H9 (cell line): Measurements from ENCODE around the gene NT5DC3. TPM values are rescaled to one million over a fixed set of nuclear protein-coding genes. Genes with fewer than 3 reads are reported as not detected.

Source experiments
- DNase-seq: peaks from one replicate; pipeline ENCODE4 v3.0.0-alpha.2; 2017
- H2AFZ ChIP-seq: one replicate; pipeline ENCODE4 v1.6.1; 2013; ENCODE audit warnings: mild to moderate bottlenecking, low read length, control low read depth, moderate library complexity
- H2AK5ac ChIP-seq: 2 replicates; pipeline ENCODE4 v1.6.1; 2013; ENCODE audit warnings: low read length, control low read depth, mixed read lengths; ENCODE audit not compliant: insufficient read length
- H2BK120ac ChIP-seq: one replicate; pipeline ENCODE4 v1.6.1; 2013; ENCODE audit warnings: low read depth, mild to moderate bottlenecking, low read length, control low read depth, inconsistent platforms; ENCODE audit not compliant: poor library complexity, severe bottlenecking
- H2BK12ac ChIP-seq: 2 replicates; pipeline ENCODE4 v1.6.1; 2013; ENCODE audit warnings: low read length, control low read depth, mixed read lengths, low read depth; ENCODE audit not compliant: insufficient read length
- H2BK15ac ChIP-seq: 2 replicates; pipeline ENCODE4 v1.6.1; 2013; ENCODE audit warnings: low read depth, low read length, control low read depth
- H2BK20ac ChIP-seq: one replicate; pipeline ENCODE4 v1.6.1; 2013; ENCODE audit warnings: low read depth, mild to moderate bottlenecking, low read length, control low read depth, inconsistent platforms; ENCODE audit not compliant: poor library complexity, severe bottlenecking
- H2BK5ac ChIP-seq: 2 replicates; pipeline ENCODE4 v1.6.1; 2013; ENCODE audit warnings: low read length, control low read depth, mixed read lengths; ENCODE audit not compliant: insufficient read length
- H3K14ac ChIP-seq: 2 replicates; pipeline ENCODE4 v1.6.1; 2013; ENCODE audit warnings: low read length, control low read depth; ENCODE audit not compliant: insufficient read depth
- H3K18ac ChIP-seq: 2 replicates; pipeline ENCODE4 v1.6.1; 2013; ENCODE audit warnings: low read depth, mild to moderate bottlenecking, mixed read lengths, low read length, control low read depth; ENCODE audit not compliant: insufficient read length
- H3K23ac ChIP-seq: 2 replicates; pipeline ENCODE4 v1.6.1; 2013; ENCODE audit warnings: low read length, control low read depth, mixed read lengths, low read depth; ENCODE audit not compliant: insufficient read length
- H3K23me2 ChIP-seq: 2 replicates; pipeline ENCODE4 v1.6.1; 2013; ENCODE audit warnings: low read depth, mild to moderate bottlenecking, mixed read lengths, low read length, control low read depth; ENCODE audit not compliant: insufficient read length, poor library complexity, severe bottlenecking
- H3K27ac ChIP-seq: 2 replicates; pipeline ENCODE4 v1.5.1; 2013; ENCODE audit warnings: low read length, control low read depth, mixed read lengths, low read depth; ENCODE audit not compliant: insufficient read length
- H3K27me3 ChIP-seq: 2 replicates; pipeline ENCODE4 v1.6.1; 2013; ENCODE audit warnings: low read length, control low read depth, inconsistent platforms; ENCODE audit not compliant: insufficient read depth
- H3K4ac ChIP-seq: 2 replicates; pipeline ENCODE4 v1.6.1; 2013; ENCODE audit warnings: low read depth, mild to moderate bottlenecking, control low read depth, inconsistent platforms, low read length, moderate library complexity
- H3K4me1 ChIP-seq: 2 replicates; pipeline ENCODE4 v1.6.1; 2013; ENCODE audit warnings: low read length, control low read depth, inconsistent platforms; ENCODE audit not compliant: insufficient read depth
- H3K4me2 ChIP-seq: 2 replicates; pipeline ENCODE4 v1.6.1; 2013; ENCODE audit warnings: low read length, control low read depth, mixed read lengths; ENCODE audit not compliant: insufficient read length, insufficient read depth
- H3K56ac ChIP-seq: 2 replicates; pipeline ENCODE4 v1.6.1; 2013; ENCODE audit warnings: low read depth, mild to moderate bottlenecking, mixed read lengths, low read length, control low read depth; ENCODE audit not compliant: insufficient read length
- H3K79me1 ChIP-seq: 2 replicates; pipeline ENCODE4 v1.6.1; 2013; ENCODE audit warnings: low read depth, mild to moderate bottlenecking, moderate library complexity, low read length, control low read depth, inconsistent platforms; ENCODE audit not compliant: insufficient read depth, poor library complexity, severe bottlenecking
- H3K79me2 ChIP-seq: 2 replicates; pipeline ENCODE4 v1.6.1; 2013; ENCODE audit warnings: low read length, control low read depth, inconsistent platforms; ENCODE audit not compliant: insufficient read depth
- H3K9ac ChIP-seq: 2 replicates; pipeline ENCODE4 v1.6.1; 2013; ENCODE audit warnings: low read length, control low read depth, mixed read lengths; ENCODE audit not compliant: insufficient read length; ENCODE audit errors: extremely low read depth
- H3K9me3 ChIP-seq: one replicate; pipeline ENCODE4 v1.6.1; 2013; ENCODE audit warnings: low read depth, low read length, inconsistent platforms; ENCODE audit not compliant: control insufficient read depth
- H3T11ph ChIP-seq: one replicate; pipeline ENCODE4 v1.6.1; 2013; ENCODE audit warnings: mild to moderate bottlenecking, low read length, control low read depth, inconsistent platforms
- H4K20me1 ChIP-seq: one replicate; pipeline ENCODE4 v1.6.1; 2013; ENCODE audit not compliant: control insufficient read depth, insufficient read length, insufficient read depth
- H4K5ac ChIP-seq: 2 replicates; pipeline ENCODE4 v1.6.1; 2013; ENCODE audit warnings: low read depth, mild to moderate bottlenecking, mixed read lengths, low read length, control low read depth; ENCODE audit not compliant: insufficient read length
- H4K8ac ChIP-seq: replicated peaks from 2 replicates; pipeline ENCODE4 v1.6.1; 2013; ENCODE audit warnings: low read length, control low read depth, mixed read lengths, low read depth; ENCODE audit not compliant: insufficient read length
- H4K91ac ChIP-seq: 2 replicates; pipeline ENCODE4 v1.6.1; 2013; ENCODE audit warnings: low read depth, mild to moderate bottlenecking, moderate library complexity, mixed read lengths, low read length, control low read depth; ENCODE audit not compliant: insufficient read length
- H3K27ac Mint-ChIP-seq, 3 experiments: 2 replicates in 2 of 3; 3 replicates in 1 of 3; pipeline ENCODE4 v1.8.0; 2020 to 2021; ENCODE audit warnings: mixed read lengths in 3 of 3, mild to moderate bottlenecking in 1 of 3, moderate library complexity in 1 of 3
- H3K27me3 Mint-ChIP-seq: 2 replicates; pipeline ENCODE4 v1.8.0; 2021; ENCODE audit warnings: low read depth, mild to moderate bottlenecking, moderate library complexity, mixed read lengths
- H3K36me3 Mint-ChIP-seq, 3 experiments: 2 replicates in 2 of 3; 3 replicates in 1 of 3; pipeline ENCODE4 v1.8.0; 2020 to 2021; ENCODE audit warnings: low read depth in 3 of 3, mixed read lengths in 3 of 3; ENCODE audit not compliant: insufficient read depth in 1 of 3
- H3K4me1 Mint-ChIP-seq, 2 experiments: 2 replicates each; pipeline ENCODE4 v1.8.0; 2020; ENCODE audit warnings: mixed read lengths in 2 of 2
- H3K4me3 Mint-ChIP-seq, 2 experiments: 2 replicates in 1 of 2; 3 replicates in 1 of 2; pipeline ENCODE4 v1.8.0; 2020 to 2021; ENCODE audit warnings: mild to moderate bottlenecking in 2 of 2, mixed read lengths in 2 of 2, moderate library complexity in 1 of 2
- H3K9me3 Mint-ChIP-seq, 2 experiments: 2 replicates in 1 of 2; 3 replicates in 1 of 2; pipeline ENCODE4 v1.8.0; 2020; ENCODE audit warnings: mild to moderate bottlenecking in 2 of 2, mixed read lengths in 2 of 2, moderate library complexity in 1 of 2
- WGBS: extraction: QIAGEN DNeasy Blood & Tissue Kit; methylation state at CpG from one replicate; pipeline ENCODE4 v1.1.7; 2013; ENCODE audit warnings: missing lambda C conversion rate, low lambda C conversion rate, mixed read lengths; ENCODE audit not compliant: insufficient read length; ENCODE audit errors: extremely low coverage; 5-methylcytosine and 5-hydroxymethylcytosine counted together
- total RNA-seq: library from RNA; stranded (reverse); gene quantifications from 2 replicates; pipeline ENCODE4 v1.2.1, GENCODE V29; 2021
- TF ChIP-seq, protein P1 (sequence below): fragments of 200-600 bp; sonication (generic); conservative IDR thresholded peaks from 3 replicates; pipeline ENCODE4 v1.8.0; 2021; ENCODE audit warnings: antibody characterized with exemption, mild to moderate bottlenecking

Gene NT5DC3
- total RNA-seq, 1 experiment from 2014 or later: 13.6 TPM

DNA sequence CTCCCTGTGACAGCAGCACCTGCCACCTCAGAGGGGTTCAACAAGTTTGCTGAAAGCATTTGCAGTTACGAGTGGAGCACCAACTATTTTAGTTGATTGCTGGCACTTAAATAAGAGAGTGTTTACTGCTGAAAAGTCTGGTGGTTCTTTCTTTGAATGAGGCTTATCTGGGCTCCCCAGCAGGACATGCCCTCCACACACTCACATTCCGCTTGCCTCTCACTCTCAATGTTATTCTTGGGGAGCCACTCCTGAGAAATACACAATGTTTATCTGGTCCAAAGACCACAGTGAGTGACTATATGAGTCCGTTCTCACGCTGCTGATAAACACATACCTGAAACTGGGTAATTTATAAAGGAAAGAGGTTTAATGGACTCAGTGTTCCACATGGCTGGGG, 31.9 kb downstream of the NT5DC3 start:
- no peak overlapping the region for H3K56ac ChIP-seq
- H3K4me1 ChIP-seq: no peaks in the 10 kb centered on the region; the same call in 1 of the 2 replicates
- H3K23me2 ChIP-seq: no peaks in the 10 kb centered on the region
- H3T11ph ChIP-seq: no peak overlapping the region
- H2BK5ac ChIP-seq: no peak overlapping the region
- Mint-ChIP-seq H3K36me3 (peaks cover 7 to 36% (median 16%) of the 10 kb centered on the region in 3 experiments; a peak in 5 of 7 replicates), H3K27ac (no peak overlapping the region; a peak in 1 of 7 replicates), H3K4me1 (peaks cover 7 to 9% of the 10 kb centered on the region in 2 experiments), H3K4me3 (no peak overlapping the region), H3K27me3 (no peaks in the 10 kb centered on the region), H3K9me3 (no peaks in the 10 kb centered on the region)
- H3K14ac ChIP-seq: no peak overlapping the region
- WGBS: no CpG with 5 or more reads among the region's 4 CpGs
- no peak overlapping the region for H4K8ac ChIP-seq
- H3K4ac ChIP-seq: no peak overlapping the region
- no peak overlapping the region for H4K5ac ChIP-seq
- H2AFZ ChIP-seq: no peak overlapping the region
- H2BK12ac ChIP-seq: no peak overlapping the region
- DNase-seq: no peak
- H3K9ac ChIP-seq: no peak overlapping the region
- H3K18ac ChIP-seq: no peak overlapping the region
- no peak overlapping the region for H2BK15ac ChIP-seq
- H3K79me2 ChIP-seq: no peaks in the 10 kb centered on the region
- no peak overlapping the region for H3K23ac ChIP-seq
- peaks cover 3% of the 10 kb centered on the region for H3K79me1 ChIP-seq
- H2BK20ac ChIP-seq: no peak overlapping the region
- H3K27me3 ChIP-seq: no peaks in the 10 kb centered on the region
- H3K9me3 ChIP-seq: no peaks in the 10 kb centered on the region
- H4K91ac ChIP-seq: no peak overlapping the region
- TF ChIP-seq, protein P1, sequence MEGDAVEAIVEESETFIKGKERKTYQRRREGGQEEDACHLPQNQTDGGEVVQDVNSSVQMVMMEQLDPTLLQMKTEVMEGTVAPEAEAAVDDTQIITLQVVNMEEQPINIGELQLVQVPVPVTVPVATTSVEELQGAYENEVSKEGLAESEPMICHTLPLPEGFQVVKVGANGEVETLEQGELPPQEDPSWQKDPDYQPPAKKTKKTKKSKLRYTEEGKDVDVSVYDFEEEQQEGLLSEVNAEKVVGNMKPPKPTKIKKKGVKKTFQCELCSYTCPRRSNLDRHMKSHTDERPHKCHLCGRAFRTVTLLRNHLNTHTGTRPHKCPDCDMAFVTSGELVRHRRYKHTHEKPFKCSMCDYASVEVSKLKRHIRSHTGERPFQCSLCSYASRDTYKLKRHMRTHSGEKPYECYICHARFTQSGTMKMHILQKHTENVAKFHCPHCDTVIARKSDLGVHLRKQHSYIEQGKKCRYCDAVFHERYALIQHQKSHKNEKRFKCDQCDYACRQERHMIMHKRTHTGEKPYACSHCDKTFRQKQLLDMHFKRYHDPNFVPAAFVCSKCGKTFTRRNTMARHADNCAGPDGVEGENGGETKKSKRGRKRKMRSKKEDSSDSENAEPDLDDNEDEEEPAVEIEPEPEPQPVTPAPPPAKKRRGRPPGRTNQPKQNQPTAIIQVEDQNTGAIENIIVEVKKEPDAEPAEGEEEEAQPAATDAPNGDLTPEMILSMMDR: no peak
- no peak overlapping the region for H2AK5ac ChIP-seq
- no peak overlapping the region for H3K27ac ChIP-seq
- H3K4me2 ChIP-seq: no peak overlapping the region
- no peak overlapping the region for H2BK120ac ChIP-seq
- no peaks in the 10 kb centered on the region for H4K20me1 ChIP-seq
